GM18505 (cell line): Measurements from ENCODE around the gene OR2V1.

Experiments
- ATAC-seq: cut with Tn5 transposase; IDR thresholded peaks from one replicate; pipeline ENCODE4 v1.9.1; 2021; ENCODE audit not compliant: unreplicated experiment
- POLR2A ChIP-seq: IDR thresholded peaks from 4 replicates; pipeline ENCODE4 v1.6.1; 2011; ENCODE audit warnings: borderline replicate concordance; ENCODE audit not compliant: insufficient read depth, insufficient read length; ENCODE audit errors: extremely low read depth

OR2V1 gene

GRCh38 chr5:181092428-181092827, 38.5 kb downstream of the OR2V1 start:
- no peak for TF ChIP-seq POLR2A
- no peak for ATAC-seq

DNA sequence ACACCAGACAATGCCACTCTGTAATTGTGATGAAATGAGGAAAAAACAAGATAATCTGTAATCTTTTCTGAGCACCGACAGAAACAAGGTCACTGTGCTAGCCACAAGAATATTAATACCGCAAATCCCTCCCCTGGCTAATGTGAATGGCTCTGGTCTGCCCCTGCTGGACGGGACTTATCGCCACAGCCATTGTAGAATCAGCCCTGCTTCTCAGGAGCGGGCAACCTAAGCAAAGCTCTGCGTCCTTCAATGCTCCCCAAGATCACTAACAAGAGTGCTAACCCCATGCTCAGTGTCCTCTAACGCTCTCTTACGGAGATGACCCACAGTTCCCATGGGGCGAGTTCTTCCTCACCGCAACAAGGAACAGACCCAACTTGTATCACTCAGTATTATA, 42.7 kb downstream of the OR2V1 start:
- no peak for TF ChIP-seq POLR2A
- no peak for ATAC-seq

- TF ChIP-seq POLR2A = no peak
- no peak for ATAC-seq
Observed at GRCh38 chr5:181087309-181087708, 43.7 kb downstream of the OR2V1 start.

- TF ChIP-seq POLR2A = no peak
- ATAC-seq = no peak
Observed at GRCh38 chr5:181086884-181087205, 44.1 kb downstream of the OR2V1 start.

- TF ChIP-seq POLR2A = no peak
Observed at GRCh38 chr5:181086026-181086883, 44.7 kb downstream of the OR2V1 start.

DNA sequence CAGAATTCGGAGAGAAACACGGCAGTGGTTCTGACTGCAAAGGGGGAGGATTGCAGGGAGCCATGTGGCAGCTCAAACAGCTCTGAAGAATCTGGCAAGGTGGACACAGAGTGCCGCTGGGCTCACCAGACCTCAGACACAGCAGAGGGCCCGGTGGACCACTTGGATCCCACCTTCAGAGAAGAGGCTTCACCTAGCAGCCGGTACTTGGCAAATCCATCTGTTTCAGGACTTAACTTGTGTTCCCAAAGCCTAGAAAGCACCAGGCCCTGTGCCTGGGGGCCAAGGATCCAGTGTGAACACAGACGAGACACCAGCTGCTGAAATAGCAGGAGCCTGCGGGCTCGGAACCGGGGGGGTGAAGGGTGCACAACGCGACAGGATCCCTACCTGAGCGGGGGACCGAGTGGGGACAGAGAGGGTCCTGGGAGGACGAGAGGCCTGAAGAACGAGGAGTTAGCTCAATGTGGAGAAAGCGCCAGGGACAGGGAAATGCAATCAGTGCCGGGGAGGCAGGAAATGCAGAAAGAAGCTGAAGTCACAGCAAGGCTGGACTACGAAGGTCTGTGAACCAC, 46.3 kb downstream of the OR2V1 start:
- no peak for TF ChIP-seq POLR2A
- no peak for ATAC-seq

More at GRCh38 chr5:181086026-181086883, 44.7 kb downstream of the OR2V1 start:
- no peak for ATAC-seq

- no peak for ATAC-seq
- TF ChIP-seq POLR2A = no peak
Observed at GRCh38 chr5:181081989-181082388, 49.0 kb downstream of the OR2V1 start.

GRCh38 chr5:181076920-181077319, 54.0 kb downstream of the OR2V1 start:
- no peak for ATAC-seq
- no peak for TF ChIP-seq POLR2A
